Endothelial cell of umbilical vein (primary cell): ENCODE data around the gene SLC6A6. TPM values are rescaled to one million over a fixed set of nuclear protein-coding genes. Genes with fewer than 3 reads are reported as not detected.

Source experiments
- BruUV-seq: library from RNA; stranded (reverse); fragments of 400-500 nt; replicated peaks from 2 replicates; lab custom pipeline; 2021; lab: Mats Ljungman, UMichigan
- CTCF ChIA-PET: fragments of 300-600, 350-600 bp; sonication (Branson Sonifier 250); formaldehyde crosslinking; loops from one replicate; lab custom pipeline; 2021; ENCODE audit warnings: antibody characterized with exemption, inconsistent platforms; lab: Charles Lee
- POLR2A ChIA-PET: fragments of 300-600, 350-600 bp; sonication (Branson Sonifier 250); formaldehyde crosslinking; loops from one replicate; lab custom pipeline; 2021; ENCODE audit warnings: antibody characterized with exemption, inconsistent platforms; lab: Charles Lee
- DNase-seq: peaks from one replicate; pipeline ENCODE4 v3.0.0-alpha.2; 2011; ENCODE audit warnings: low read depth, low spot score
- FAIRE-seq: peaks from 2 replicates; lab custom pipeline; 2011; peaks lifted over from hg19 to GRCh38; lab: Jason Lieb, UNC
- H2AFZ ChIP-seq: 2 replicates; pipeline ENCODE4 v1.6.0; 2012; ENCODE audit warnings: low read depth, low read length, control low read depth, inconsistent platforms
- H3K27ac ChIP-seq: 2 replicates; pipeline ENCODE4 v1.5.1; 2011; ENCODE audit warnings: low read depth, mild to moderate bottlenecking, control low read depth, low read length, moderate library complexity; ENCODE audit not compliant: insufficient read depth
- H3K27me3 ChIP-seq, 2 experiments: 2 replicates each; pipeline versions ENCODE4 v1.6.0 to v1.6.1; 2011; ENCODE audit warnings: low read length in 2 of 2, mixed read lengths in 1 of 2; ENCODE audit not compliant: control insufficient read depth in 2 of 2, insufficient read depth in 2 of 2
- H3K36me3 ChIP-seq, 2 experiments: 2 replicates in 1 of 2; 3 replicates in 1 of 2; pipeline ENCODE4 v1.5.1; 2011; ENCODE audit warnings: low read length in 2 of 2, mild to moderate bottlenecking in 1 of 2, moderate library complexity in 1 of 2; ENCODE audit not compliant: control insufficient read depth in 2 of 2, insufficient read depth in 2 of 2; ENCODE audit errors: extremely low read depth in 1 of 2
- H3K4me1 ChIP-seq: 3 replicates; pipeline ENCODE4 v1.5.1; 2011; ENCODE audit warnings: mild to moderate bottlenecking, low read length; ENCODE audit not compliant: control insufficient read depth, insufficient read depth; ENCODE audit errors: extremely low read depth
- H3K4me2 ChIP-seq: 2 replicates; pipeline ENCODE4 v1.6.1; 2011; ENCODE audit warnings: low read length, control low read depth, mixed read lengths; ENCODE audit not compliant: insufficient read depth
- H3K4me3 ChIP-seq, 3 experiments: fragments of 200-600 bp in 1 of 3; sonication (generic), shearing (Covaris generic) in 1 of 3; replicated peaks in 1 of 3; 2 replicates each; pipeline ENCODE4 v1.5.1; 2011 to 2016; ENCODE audit warnings: control low read depth in 3 of 3, low read length in 3 of 3, mild to moderate bottlenecking in 2 of 3, inconsistent platforms in 1 of 3, low read depth in 1 of 3, moderate library complexity in 1 of 3; ENCODE audit not compliant: insufficient read depth in 1 of 3
- H3K79me2 ChIP-seq: 2 replicates; pipeline ENCODE4 v1.6.0; 2012; ENCODE audit warnings: low read length, inconsistent platforms; ENCODE audit not compliant: control insufficient read depth, insufficient read depth
- H3K9ac ChIP-seq: replicated peaks from 2 replicates; pipeline ENCODE3; 2011; ENCODE audit warnings: low read length, control low read depth; ENCODE audit not compliant: insufficient read depth; ENCODE audit errors: extremely low read depth
- H3K9me1 ChIP-seq: replicated peaks from 3 replicates; pipeline ENCODE4 v1.6.0; 2011; ENCODE audit warnings: mild to moderate bottlenecking, low read length; ENCODE audit not compliant: control insufficient read depth, insufficient read depth; ENCODE audit errors: extremely low read depth
- H3K9me3 ChIP-seq: replicated peaks from 2 replicates; pipeline ENCODE4 v1.5.1; 2012; ENCODE audit warnings: low read length, inconsistent platforms; ENCODE audit not compliant: control insufficient read depth, insufficient read depth
- H4K20me1 ChIP-seq: replicated peaks from 2 replicates; pipeline ENCODE3; 2011; ENCODE audit warnings: mild to moderate bottlenecking, low read length; ENCODE audit not compliant: control insufficient read depth, insufficient read depth; ENCODE audit errors: extremely low read depth
- CTCF ChIP-seq, 2 donors: IDR thresholded peaks; 1 replicate in 1 of 2; 2 replicates in 1 of 2; pipeline ENCODE4 v1.5.1; 2011; ENCODE audit warnings: low read length in 2 of 2, mild to moderate bottlenecking in 2 of 2, moderate library complexity in 2 of 2, control low read depth in 1 of 2, inconsistent platforms in 1 of 2, low read depth in 1 of 2; ENCODE audit not compliant: insufficient read depth in 1 of 2; ENCODE audit errors: extremely low read depth in 1 of 2
- GATA2 ChIP-seq: IDR thresholded peaks from 2 replicates; pipeline ENCODE4 v1.7.0; 2011; ENCODE audit warnings: low read depth, mild to moderate bottlenecking, moderate library complexity, mixed read lengths, low read length; ENCODE audit not compliant: insufficient read length, insufficient read depth
- JUN ChIP-seq: IDR thresholded peaks from 2 replicates; pipeline ENCODE4 v1.6.1; 2011; ENCODE audit warnings: borderline replicate concordance, low read depth; ENCODE audit not compliant: insufficient read length, insufficient read depth
- MYC ChIP-seq: IDR thresholded peaks from one replicate; pipeline ENCODE4 v1.6.1; 2011; ENCODE audit warnings: mild to moderate bottlenecking, low read depth, low read length
- POLR2A ChIP-seq: IDR thresholded peaks from 2 replicates; pipeline ENCODE4 v1.6.1; 2012; ENCODE audit warnings: low read depth, mild to moderate bottlenecking, control low read depth, low read length
- POLR2AphosphoS5 ChIP-seq: IDR thresholded peaks from 2 replicates; pipeline ENCODE4 v1.6.1; 2012; ENCODE audit warnings: low read depth, mild to moderate bottlenecking, control low read depth, low read length, moderate library complexity; ENCODE audit not compliant: insufficient read depth
- dilution Hi-C: fragments of 300-500 bp; cut with MboI; formaldehyde crosslinking; loops from one replicate; pipeline ENCODE4 v1.15.0; 2019; ENCODE audit warnings: low sequenced_read_pairs; ENCODE audit not compliant: extremely low pct_ligation_motif_present
- intact Hi-C: fragments of 100-400 bp; cut with micrococcal nuclease; formaldehyde crosslinking; loops from one replicate; pipeline ENCODE4 v1.10.0; 2022
- polyA plus RNA-seq, 4 experiments: library from polyadenylated mRNA; depleted of rRNA in 3 of 4; stranded (reverse) in 3 of 4; unstranded in 1 of 4; fragments of >200 nt; gene quantifications; 2 replicates each; pipeline versions ENCODE4 v1.2.1 to v1.2.3, GENCODE V29; 2011 to 2012; ENCODE audit warnings: missing spikeins in 1 of 4
- total RNA-seq: library from RNA; stranded (reverse); gene quantifications from 2 replicates; pipeline ENCODE4 v1.2.3, GENCODE V29; 2021

SLC6A6 gene
- total and polyA plus RNA-seq, 2 donors (not counting 3 experiments of a cell fraction or from before 2014, with no cell fraction given): 25.7 to 38.0 TPM

GRCh38 chr3:14461748-14462324, 59.4 kb downstream of the SLC6A6 start:
- intact Hi-C loops: loop anchor here (1.0 to 10.0 kb wide), 5 partner anchors 86 to 807 kb away; no protein-coding TSS in a partner anchor
- Histone ChIP-seq H3K27ac (no peak overlapping the region), H3K9me3 (no peaks in the 10 kb centered on the region), H3K4me2 (no peak overlapping the region), H4K20me1 (no peaks in the 10 kb centered on the region), H3K4me1 (peaks cover 38% of the 10 kb centered on the region), H3K36me3 (peaks cover 0 to 4% of the 10 kb centered on the region in 2 experiments), H3K4me3 (no peak overlapping the region), H2AFZ (no peak overlapping the region), H3K27me3 (no peaks in the 10 kb centered on the region), H3K79me2 (no peaks in the 10 kb centered on the region), H3K9me1 (no peaks in the 10 kb centered on the region), H3K9ac (no peak overlapping the region)
- dilution Hi-C loops: no loop called here
- TF ChIP-seq POLR2AphosphoS5 (no peak), JUN (no peak), CTCF (IDR thresholded peaks at IDR 0.05; ENCODE audit: extremely low read depth in 1 of 2, insufficient read depth in 1 of 2, low read depth in 1 of 2, low read length in 2 of 2) (peak; percentile 77 to 93), POLR2A (no peak)
- ChIA-PET POLR2A (interaction anchor here (1.6 kb wide), 1 partner anchor 10 kb away, joined by 3 read pairs; no protein-coding TSS in a partner anchor), CTCF (interaction anchor here (0.7 to 4.1 kb wide), 33 partner anchors 10 to 565 kb away, joined by 3 to 54 read pairs (median 4); partner anchors contain the start of genes SLC6A6 and TMEM43)
- DNase-seq (peak; percentile 73), FAIRE-seq (peak; percentile 89)
- no TSS peak for BruUV-seq

- Histone ChIP-seq H3K4me2 (no peak overlapping the region), H4K20me1 (no peaks in the 10 kb centered on the region), H3K27ac (no peak overlapping the region), H3K9ac (no peak overlapping the region), H3K4me1 (peaks cover 38% of the 10 kb centered on the region), H3K36me3 (peaks cover 0 to 4% of the 10 kb centered on the region in 2 experiments), H3K27me3 (no peaks in the 10 kb centered on the region), H3K79me2 (no peaks in the 10 kb centered on the region), H3K9me3 (no peaks in the 10 kb centered on the region), H3K9me1 (no peaks in the 10 kb centered on the region), H2AFZ (no peak overlapping the region), H3K4me3 (no peak overlapping the region)
- intact Hi-C loops (loop anchor here (10.0 kb wide), 1 partner anchor 808 kb away; no protein-coding TSS in a partner anchor), dilution Hi-C loops (no loop called here)
- FAIRE-seq (peak; percentile 26), DNase-seq (no peak)
- POLR2A ChIA-PET: no interaction called here
- CTCF ChIA-PET: interaction anchor here (0.7 to 4.1 kb wide), 12 partner anchors 11 to 566 kb away, joined by 3 to 54 read pairs (median 11); partner anchors contain the start of gene SLC6A6
- TF ChIP-seq CTCF (IDR thresholded peaks at IDR 0.05; ENCODE audit: extremely low read depth in 1 of 2, insufficient read depth in 1 of 2, low read depth in 1 of 2, low read length in 2 of 2): no peak
- no peak for TF ChIP-seq GATA2
- TF ChIP-seq MYC: no peak
- TF ChIP-seq JUN: no peak
- BruUV-seq: no TSS peak
These were observed 60.3 kb downstream of the SLC6A6 start for GRCh38 chr3:14462738-14463137.
